Activated T-cell treated with anti-CD3 and anti-CD28 coated beads, Interleukin-2, amount 50 U/mL, for 1 hour (primary cell): ENCODE measurements around the gene ITGB6.

Experiments
- DNase-seq: peaks from one replicate; pipeline ENCODE4 v3.0.0-alpha.2; 2020

The ITGB6 gene

GRCh38 chr2:160199683-160200389, at the start of gene ITGB6:
TSS of gene ITGB6 (minus strand) at chr2:160200272. CDS start at chr2:160200063, 209 bp downstream.
- no peak for DNase-seq

GRCh38 chr2:160247296-160248035, 47.4 kb upstream of the ITGB6 start:
- no peak for DNase-seq

- DNase-seq: no peak
Measured at GRCh38 chr2:160246356-160246755, 46.3 kb upstream of the ITGB6 start.

- no peak for DNase-seq
Measured at GRCh38 chr2:160245614-160246155, 45.6 kb upstream of the ITGB6 start.

- no peak for DNase-seq
Measured at GRCh38 chr2:160242893-160243564, 43.0 kb upstream of the ITGB6 start.

GRCh38 chr2:160241251-160242137, 41.4 kb upstream of the ITGB6 start:
- no peak for DNase-seq

GRCh38 chr2:160239436-160239835, 39.4 kb upstream of the ITGB6 start:
- no peak for DNase-seq

GRCh38 chr2:160238392-160238791, 38.3 kb upstream of the ITGB6 start:
- no peak for DNase-seq

- no peak for DNase-seq
Measured at GRCh38 chr2:160232905-160233475, 32.9 kb upstream of the ITGB6 start.

- DNase-seq: no peak
Measured at GRCh38 chr2:160229591-160229990, 29.5 kb upstream of the ITGB6 start.

- DNase-seq: no peak
Measured at GRCh38 chr2:160228141-160228917, 28.3 kb upstream of the ITGB6 start.

- no peak for DNase-seq
Measured at GRCh38 chr2:160227293-160227915, 27.3 kb upstream of the ITGB6 start.

- DNase-seq: no peak
Measured at GRCh38 chr2:160226367-160226766, 26.3 kb upstream of the ITGB6 start.

GRCh38 chr2:160225722-160226121, 25.6 kb upstream of the ITGB6 start:
- DNase-seq: no peak

GRCh38 chr2:160224507-160224906, 24.4 kb upstream of the ITGB6 start:
- DNase-seq: no peak

GRCh38 chr2:160224060-160224459, 24.0 kb upstream of the ITGB6 start:
- no peak for DNase-seq

GRCh38 chr2:160223560-160223959, 23.5 kb upstream of the ITGB6 start:
- DNase-seq: no peak

GRCh38 chr2:160222546-160223283, 22.6 kb upstream of the ITGB6 start:
- no peak for DNase-seq

- no peak for DNase-seq
Measured at GRCh38 chr2:160221391-160222276, 21.6 kb upstream of the ITGB6 start.
